Measurements from ENCODE around the gene FAM200C. TPM values are rescaled to one million over a fixed set of nuclear protein-coding genes. Genes with fewer than 3 reads are reported as not detected.

The FAM200C gene
- total RNA-seq, 1 experiment from 2014 or later: 5.4 TPM

DNA sequence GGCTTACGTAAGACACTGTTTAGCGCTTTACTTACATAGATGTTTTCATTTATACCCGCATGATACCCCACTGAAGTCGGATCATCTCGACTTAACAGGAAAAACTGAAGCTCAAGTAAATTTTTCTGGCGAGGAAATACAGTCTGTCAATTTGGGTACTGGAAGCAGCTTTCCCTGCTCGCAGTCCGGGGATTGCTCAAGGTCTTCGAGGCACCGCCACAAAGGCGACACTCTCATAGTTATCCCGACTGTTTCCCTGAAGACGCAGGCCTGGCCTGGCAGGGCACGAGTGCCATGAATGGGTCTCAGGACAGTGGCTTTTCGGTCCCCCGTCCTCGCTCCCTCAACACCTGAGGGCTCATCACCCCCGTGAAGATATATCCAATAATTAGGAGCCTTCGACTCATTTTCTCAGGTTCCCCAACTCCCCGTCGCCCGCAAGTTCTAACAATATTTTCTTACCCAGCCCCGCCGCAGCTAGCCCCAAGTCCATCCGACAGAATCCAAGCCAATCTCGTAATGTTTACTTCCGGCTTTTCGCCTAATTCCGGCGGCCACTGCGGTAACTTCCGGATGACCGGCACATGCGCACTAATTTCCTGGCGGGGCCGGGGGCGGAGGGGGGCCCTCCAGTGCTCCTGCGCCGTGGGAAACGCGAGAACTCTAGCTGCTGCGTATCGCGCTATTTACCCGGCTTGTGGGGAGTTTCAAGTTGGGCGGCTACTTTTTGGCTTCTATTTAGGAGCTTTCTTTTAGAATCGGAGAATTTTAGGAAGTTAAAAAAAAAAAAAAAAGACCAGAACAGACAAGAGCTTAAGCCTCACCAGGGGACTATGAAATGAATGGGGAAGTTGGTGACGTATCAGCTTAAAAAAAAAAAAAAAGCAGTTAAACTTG is 19.0 kb upstream of the FAM200C start, which contains the start of gene SLU7 (continued):
- TF ChIP-seq, protein P1, sequence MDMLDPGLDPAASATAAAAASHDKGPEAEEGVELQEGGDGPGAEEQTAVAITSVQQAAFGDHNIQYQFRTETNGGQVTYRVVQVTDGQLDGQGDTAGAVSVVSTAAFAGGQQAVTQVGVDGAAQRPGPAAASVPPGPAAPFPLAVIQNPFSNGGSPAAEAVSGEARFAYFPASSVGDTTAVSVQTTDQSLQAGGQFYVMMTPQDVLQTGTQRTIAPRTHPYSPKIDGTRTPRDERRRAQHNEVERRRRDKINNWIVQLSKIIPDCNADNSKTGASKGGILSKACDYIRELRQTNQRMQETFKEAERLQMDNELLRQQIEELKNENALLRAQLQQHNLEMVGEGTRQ (CRISPR knock-in tag; IDR thresholded peaks at IDR 0.05): no peak
- no peak for TF ChIP-seq JAZF1 (CRISPR knock-in tag; IDR thresholded peaks at IDR 0.05)
- no peak for TF ChIP-seq ZNF512 (CRISPR knock-in tag; IDR thresholded peaks at IDR 0.05; ENCODE audit: borderline replicate concordance)
- TF ChIP-seq, protein P2, sequence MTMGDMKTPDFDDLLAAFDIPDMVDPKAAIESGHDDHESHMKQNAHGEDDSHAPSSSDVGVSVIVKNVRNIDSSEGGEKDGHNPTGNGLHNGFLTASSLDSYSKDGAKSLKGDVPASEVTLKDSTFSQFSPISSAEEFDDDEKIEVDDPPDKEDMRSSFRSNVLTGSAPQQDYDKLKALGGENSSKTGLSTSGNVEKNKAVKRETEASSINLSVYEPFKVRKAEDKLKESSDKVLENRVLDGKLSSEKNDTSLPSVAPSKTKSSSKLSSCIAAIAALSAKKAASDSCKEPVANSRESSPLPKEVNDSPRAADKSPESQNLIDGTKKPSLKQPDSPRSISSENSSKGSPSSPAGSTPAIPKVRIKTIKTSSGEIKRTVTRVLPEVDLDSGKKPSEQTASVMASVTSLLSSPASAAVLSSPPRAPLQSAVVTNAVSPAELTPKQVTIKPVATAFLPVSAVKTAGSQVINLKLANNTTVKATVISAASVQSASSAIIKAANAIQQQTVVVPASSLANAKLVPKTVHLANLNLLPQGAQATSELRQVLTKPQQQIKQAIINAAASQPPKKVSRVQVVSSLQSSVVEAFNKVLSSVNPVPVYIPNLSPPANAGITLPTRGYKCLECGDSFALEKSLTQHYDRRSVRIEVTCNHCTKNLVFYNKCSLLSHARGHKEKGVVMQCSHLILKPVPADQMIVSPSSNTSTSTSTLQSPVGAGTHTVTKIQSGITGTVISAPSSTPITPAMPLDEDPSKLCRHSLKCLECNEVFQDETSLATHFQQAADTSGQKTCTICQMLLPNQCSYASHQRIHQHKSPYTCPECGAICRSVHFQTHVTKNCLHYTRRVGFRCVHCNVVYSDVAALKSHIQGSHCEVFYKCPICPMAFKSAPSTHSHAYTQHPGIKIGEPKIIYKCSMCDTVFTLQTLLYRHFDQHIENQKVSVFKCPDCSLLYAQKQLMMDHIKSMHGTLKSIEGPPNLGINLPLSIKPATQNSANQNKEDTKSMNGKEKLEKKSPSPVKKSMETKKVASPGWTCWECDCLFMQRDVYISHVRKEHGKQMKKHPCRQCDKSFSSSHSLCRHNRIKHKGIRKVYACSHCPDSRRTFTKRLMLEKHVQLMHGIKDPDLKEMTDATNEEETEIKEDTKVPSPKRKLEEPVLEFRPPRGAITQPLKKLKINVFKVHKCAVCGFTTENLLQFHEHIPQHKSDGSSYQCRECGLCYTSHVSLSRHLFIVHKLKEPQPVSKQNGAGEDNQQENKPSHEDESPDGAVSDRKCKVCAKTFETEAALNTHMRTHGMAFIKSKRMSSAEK (CRISPR knock-in tag; IDR thresholded peaks at IDR 0.05; ENCODE audit: borderline replicate concordance): no peak
- no peak for TF ChIP-seq IRF1 (CRISPR knock-in tag; IDR thresholded peaks at IDR 0.05)
- no peak for TF ChIP-seq SOX15 (CRISPR knock-in tag; IDR thresholded peaks at IDR 0.05)
- peak; percentile 99 for TF ChIP-seq FOXK1 (CRISPR knock-in tag; IDR thresholded peaks at IDR 0.05)
- TF ChIP-seq, protein P3, sequence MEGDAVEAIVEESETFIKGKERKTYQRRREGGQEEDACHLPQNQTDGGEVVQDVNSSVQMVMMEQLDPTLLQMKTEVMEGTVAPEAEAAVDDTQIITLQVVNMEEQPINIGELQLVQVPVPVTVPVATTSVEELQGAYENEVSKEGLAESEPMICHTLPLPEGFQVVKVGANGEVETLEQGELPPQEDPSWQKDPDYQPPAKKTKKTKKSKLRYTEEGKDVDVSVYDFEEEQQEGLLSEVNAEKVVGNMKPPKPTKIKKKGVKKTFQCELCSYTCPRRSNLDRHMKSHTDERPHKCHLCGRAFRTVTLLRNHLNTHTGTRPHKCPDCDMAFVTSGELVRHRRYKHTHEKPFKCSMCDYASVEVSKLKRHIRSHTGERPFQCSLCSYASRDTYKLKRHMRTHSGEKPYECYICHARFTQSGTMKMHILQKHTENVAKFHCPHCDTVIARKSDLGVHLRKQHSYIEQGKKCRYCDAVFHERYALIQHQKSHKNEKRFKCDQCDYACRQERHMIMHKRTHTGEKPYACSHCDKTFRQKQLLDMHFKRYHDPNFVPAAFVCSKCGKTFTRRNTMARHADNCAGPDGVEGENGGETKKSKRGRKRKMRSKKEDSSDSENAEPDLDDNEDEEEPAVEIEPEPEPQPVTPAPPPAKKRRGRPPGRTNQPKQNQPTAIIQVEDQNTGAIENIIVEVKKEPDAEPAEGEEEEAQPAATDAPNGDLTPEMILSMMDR (IDR thresholded peaks at IDR 0.05): no peak
- no peak for TF ChIP-seq NFE2L1 (CRISPR knock-in tag; IDR thresholded peaks at IDR 0.05)
- no peak for TF ChIP-seq CBFB (CRISPR knock-in tag; IDR thresholded peaks at IDR 0.05; ENCODE audit: low read depth)
- no peak for TF ChIP-seq ELF4 (CRISPR knock-in tag; IDR thresholded peaks at IDR 0.05; ENCODE audit: low read depth)
- no peak for TF ChIP-seq TP53 (CRISPR knock-in tag; IDR thresholded peaks at IDR 0.05)
- TF ChIP-seq GABPB1 (CRISPR knock-in tag; IDR thresholded peaks at IDR 0.05): peak; percentile 52; the same call in 1 of the 2 replicates
- no peak for TF ChIP-seq ZNF396 (CRISPR knock-in tag; IDR thresholded peaks at IDR 0.05; ENCODE audit: borderline replicate concordance)
- TF ChIP-seq MXD4 (CRISPR knock-in tag; IDR thresholded peaks at IDR 0.05; ENCODE audit: borderline replicate concordance): no peak
- TF ChIP-seq, protein P4, sequence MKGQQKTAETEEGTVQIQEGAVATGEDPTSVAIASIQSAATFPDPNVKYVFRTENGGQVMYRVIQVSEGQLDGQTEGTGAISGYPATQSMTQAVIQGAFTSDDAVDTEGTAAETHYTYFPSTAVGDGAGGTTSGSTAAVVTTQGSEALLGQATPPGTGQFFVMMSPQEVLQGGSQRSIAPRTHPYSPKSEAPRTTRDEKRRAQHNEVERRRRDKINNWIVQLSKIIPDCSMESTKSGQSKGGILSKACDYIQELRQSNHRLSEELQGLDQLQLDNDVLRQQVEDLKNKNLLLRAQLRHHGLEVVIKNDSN (CRISPR knock-in tag; IDR thresholded peaks at IDR 0.05): no peak
- 0 out of 2 replicates have a peak, but pooled peaks have one; percentile 29 for TF ChIP-seq CREM (CRISPR knock-in tag; IDR thresholded peaks at IDR 0.05)
- TF ChIP-seq CDX4 (CRISPR knock-in tag; IDR thresholded peaks at IDR 0.05; ENCODE audit: borderline replicate concordance): no peak
- no peak for TF ChIP-seq ZNF423 (CRISPR knock-in tag; IDR thresholded peaks at IDR 0.05)
